ENCODE data around the gene COLEC12.

GRCh38 chr18:400456-400855 lies 100.0 kb downstream of the COLEC12 start:
- no peak for TF ChIP-seq POLR2AphosphoS5 (IDR thresholded peaks at IDR 0.05; ENCODE audit: low read depth, low read length)
- TF ChIP-seq CTCF (IDR thresholded peaks at IDR 0.05): no peak
- TF ChIP-seq REST (IDR thresholded peaks at IDR 0.05; ENCODE audit: insufficient read depth in 1 of 2, low read depth in 2 of 2, low read length in 1 of 2): no peak
- TF ChIP-seq TCF7L2 (IDR thresholded peaks at IDR 0.05; ENCODE audit: low read depth, low read length): no peak
- TF ChIP-seq SIN3A (IDR thresholded peaks at IDR 0.05; ENCODE audit: borderline replicate concordance, insufficient read depth, low read depth, low read length): no peak

All from Panc1 (cell line).